HepG2 (cell line): Measurements from ENCODE around the gene DDAH2. TPM values are rescaled to one million over a fixed set of nuclear protein-coding genes. Genes with fewer than 3 reads are reported as not detected.

Source experiments
- ARNT2 ChIP-seq: sonication (generic); formaldehyde crosslinking; IDR thresholded peaks from 2 replicates; pipeline ENCODE4 v1.8.0; 2022; ENCODE audit warnings: mild to moderate bottlenecking, low read depth, missing genetic modification reagents, moderate library complexity
- ATM ChIP-seq: fragments of 450-650 bp; IDR thresholded peaks from 2 replicates; pipeline ENCODE4 v1.7.1; 2017; ENCODE audit warnings: mild to moderate bottlenecking, borderline replicate concordance
- CBFB ChIP-seq: sonication (generic); formaldehyde crosslinking; IDR thresholded peaks from 2 replicates; pipeline ENCODE4 v1.4.0; 2020; ENCODE audit warnings: missing genetic modification reagents
- CBX2 ChIP-seq, 2 experiments: fragments of 200-600 bp in 1 of 2; sonication (generic); formaldehyde crosslinking in 1 of 2; IDR thresholded peaks; 2 replicates each; pipeline versions ENCODE4 v1.7.0 to v1.8.1; 2018 to 2022; ENCODE audit warnings: low read depth in 2 of 2, low read length in 1 of 2, mild to moderate bottlenecking in 1 of 2, missing genetic modification reagents in 1 of 2
- CBX5 ChIP-seq: sonication (generic); formaldehyde crosslinking; IDR thresholded peaks from 2 replicates; pipeline ENCODE4 v1.4.0; 2020; ENCODE audit warnings: missing genetic modification reagents, borderline replicate concordance
- GFI1 ChIP-seq: sonication (generic); formaldehyde crosslinking; IDR thresholded peaks from 2 replicates; pipeline ENCODE4 v1.5.0; 2020; ENCODE audit warnings: missing genetic modification reagents, mild to moderate bottlenecking, borderline replicate concordance
- HDAC6 ChIP-seq: fragments of 200-600 bp; sonication (generic); IDR thresholded peaks from 2 replicates; pipeline ENCODE4 v1.7.0; 2017; ENCODE audit warnings: mild to moderate bottlenecking, antibody characterized with exemption, low read length, low read depth
- HOXD1 ChIP-seq: sonication (generic); formaldehyde crosslinking; IDR thresholded peaks from 2 replicates; pipeline ENCODE4 v1.5.0; 2020; ENCODE audit warnings: missing genetic modification reagents
- KMT2B ChIP-seq: IDR thresholded peaks from 2 replicates; pipeline ENCODE4 v1.6.1; 2016; ENCODE audit warnings: missing genetic modification reagents, missing compliant biosample characterization
- MYNN ChIP-seq: sonication (generic); formaldehyde crosslinking; IDR thresholded peaks from 2 replicates; pipeline ENCODE4 v1.4.0; 2020; ENCODE audit warnings: mild to moderate bottlenecking, low read depth, missing genetic modification reagents
- POGZ ChIP-seq: sonication (generic); formaldehyde crosslinking; IDR thresholded peaks from 2 replicates; pipeline ENCODE4 v1.4.0; 2020; ENCODE audit warnings: mild to moderate bottlenecking, missing genetic modification reagents
- RFX1 ChIP-seq: fragments of 450-650 bp; IDR thresholded peaks from 2 replicates; pipeline ENCODE4 v1.6.1; 2017
- RFX5 ChIP-seq: IDR thresholded peaks from 2 replicates; pipeline ENCODE4 v1.6.1; 2011; ENCODE audit warnings: low read depth, low read length, improper control_type of control experiment
- SPEN ChIP-seq: sonication (generic); formaldehyde crosslinking; IDR thresholded peaks from 2 replicates; pipeline ENCODE4 v1.5.1; 2020; ENCODE audit warnings: low read depth, mild to moderate bottlenecking, missing genetic modification reagents
- TARDBP ChIP-seq: sonication (generic); formaldehyde crosslinking; IDR thresholded peaks from 2 replicates; pipeline ENCODE4 v1.8.0; 2022; ENCODE audit warnings: mild to moderate bottlenecking, missing genetic modification reagents
- ZBED4 ChIP-seq: sonication (generic); formaldehyde crosslinking; IDR thresholded peaks from 2 replicates; pipeline ENCODE4 v1.4.0; 2020; ENCODE audit warnings: missing genetic modification reagents, borderline replicate concordance
- ZFYVE20 ChIP-seq: sonication (generic); formaldehyde crosslinking; IDR thresholded peaks from 2 replicates; pipeline ENCODE4 v1.8.0; 2023; ENCODE audit warnings: low read depth, mild to moderate bottlenecking, moderate library complexity, missing genetic modification reagents, borderline replicate concordance
- ZNF263 ChIP-seq: sonication (generic); formaldehyde crosslinking; IDR thresholded peaks from 2 replicates; pipeline ENCODE4 v1.4.0; 2020; ENCODE audit warnings: missing genetic modification reagents
- ZNF431 ChIP-seq: sonication (generic); formaldehyde crosslinking; IDR thresholded peaks from 2 replicates; pipeline ENCODE4 v1.9.0; 2022; ENCODE audit warnings: missing genetic modification reagents, low read depth, mild to moderate bottlenecking, borderline replicate concordance
- ZNF879 ChIP-seq: sonication (generic); formaldehyde crosslinking; IDR thresholded peaks from 2 replicates; pipeline ENCODE4 v1.8.1; 2023; ENCODE audit warnings: missing genetic modification reagents
- ZNF883 ChIP-seq: sonication (generic); formaldehyde crosslinking; IDR thresholded peaks from 2 replicates; pipeline ENCODE4 v1.5.1; 2020; ENCODE audit warnings: mild to moderate bottlenecking, missing genetic modification reagents; ENCODE audit errors: not compliant biosample characterization
- polyA plus RNA-seq, 8 experiments: library from polyadenylated mRNA; depleted of rRNA in 3 of 8; stranded (reverse) in 7 of 8; unstranded in 1 of 8; fragments of >200 nt; fragmentation: Illumina TruSeq in 4 of 8; extraction: Trizol in 4 of 8; gene quantifications; 2 replicates each; pipeline versions ENCODE4 v1.2.1 to v1.2.3, GENCODE V29; 2011 to 2016; ENCODE audit warnings: low read depth in 4 of 8, missing spikeins in 1 of 8, mixed read lengths in 1 of 8; ENCODE audit not compliant: insufficient read depth in 1 of 8
- total RNA-seq, 5 experiments: library from RNA; depleted of rRNA; stranded (reverse); fragments of >200 nt; fragmentation: Illumina TruSeq; extraction: Trizol; gene quantifications; 2 replicates each; pipeline ENCODE4 v1.2.3, GENCODE V29; 2016; ENCODE audit warnings: low read depth in 1 of 5
- TF ChIP-seq, protein P1 (sequence below): sonication (generic); formaldehyde crosslinking; IDR thresholded peaks from 2 replicates; pipeline ENCODE4 v1.5.1; 2020; ENCODE audit warnings: mild to moderate bottlenecking, missing genetic modification reagents, moderate library complexity

Gene DDAH2
- total and polyA plus RNA-seq, 2 of the 13 experiments (the other 11 are each of a cell fraction or from before 2014, with no cell fraction given) = 16.4 to 21.1 TPM

- TF ChIP-seq GFI1 (CRISPR knock-in tag) (no peak), RFX1 (peak; percentile 46; the same call in 1 of the 2 replicates), RFX5 (no peak), MYNN (CRISPR knock-in tag) (no peak), ARNT2 (CRISPR knock-in tag) (no peak), ZNF431 (no peak), CBX2 (IDR thresholded peaks at IDR 0.05; ENCODE audit: low read depth, low read length) (no peak), CBX2 (CRISPR knock-in tag; IDR thresholded peaks at IDR 0.05; ENCODE audit: low read depth) (no peak), HDAC6 (no peak), ZBED4 (CRISPR knock-in tag) (0 out of 2 replicates have a peak, but pooled peaks have one; percentile 31), ZNF263 (CRISPR knock-in tag) (0 out of 2 replicates have a peak, but pooled peaks have one; percentile 37), HOXD1 (CRISPR knock-in tag) (no peak), TARDBP (peak; percentile 52; the same call in 1 of the 2 replicates), ZFYVE20 (no peak), CBFB (CRISPR knock-in tag) (0 out of 2 replicates have a peak, but pooled peaks have one; percentile 38), ATM (no peak), CBX5 (CRISPR knock-in tag) (peak; percentile 26; the same call in 1 of the 2 replicates), KMT2B (no peak), POGZ (CRISPR knock-in tag) (no peak), ZNF879 (CRISPR knock-in tag) (no peak), ZNF883 (no peak), SPEN (CRISPR knock-in tag) (no peak)
- TF ChIP-seq, protein P1, sequence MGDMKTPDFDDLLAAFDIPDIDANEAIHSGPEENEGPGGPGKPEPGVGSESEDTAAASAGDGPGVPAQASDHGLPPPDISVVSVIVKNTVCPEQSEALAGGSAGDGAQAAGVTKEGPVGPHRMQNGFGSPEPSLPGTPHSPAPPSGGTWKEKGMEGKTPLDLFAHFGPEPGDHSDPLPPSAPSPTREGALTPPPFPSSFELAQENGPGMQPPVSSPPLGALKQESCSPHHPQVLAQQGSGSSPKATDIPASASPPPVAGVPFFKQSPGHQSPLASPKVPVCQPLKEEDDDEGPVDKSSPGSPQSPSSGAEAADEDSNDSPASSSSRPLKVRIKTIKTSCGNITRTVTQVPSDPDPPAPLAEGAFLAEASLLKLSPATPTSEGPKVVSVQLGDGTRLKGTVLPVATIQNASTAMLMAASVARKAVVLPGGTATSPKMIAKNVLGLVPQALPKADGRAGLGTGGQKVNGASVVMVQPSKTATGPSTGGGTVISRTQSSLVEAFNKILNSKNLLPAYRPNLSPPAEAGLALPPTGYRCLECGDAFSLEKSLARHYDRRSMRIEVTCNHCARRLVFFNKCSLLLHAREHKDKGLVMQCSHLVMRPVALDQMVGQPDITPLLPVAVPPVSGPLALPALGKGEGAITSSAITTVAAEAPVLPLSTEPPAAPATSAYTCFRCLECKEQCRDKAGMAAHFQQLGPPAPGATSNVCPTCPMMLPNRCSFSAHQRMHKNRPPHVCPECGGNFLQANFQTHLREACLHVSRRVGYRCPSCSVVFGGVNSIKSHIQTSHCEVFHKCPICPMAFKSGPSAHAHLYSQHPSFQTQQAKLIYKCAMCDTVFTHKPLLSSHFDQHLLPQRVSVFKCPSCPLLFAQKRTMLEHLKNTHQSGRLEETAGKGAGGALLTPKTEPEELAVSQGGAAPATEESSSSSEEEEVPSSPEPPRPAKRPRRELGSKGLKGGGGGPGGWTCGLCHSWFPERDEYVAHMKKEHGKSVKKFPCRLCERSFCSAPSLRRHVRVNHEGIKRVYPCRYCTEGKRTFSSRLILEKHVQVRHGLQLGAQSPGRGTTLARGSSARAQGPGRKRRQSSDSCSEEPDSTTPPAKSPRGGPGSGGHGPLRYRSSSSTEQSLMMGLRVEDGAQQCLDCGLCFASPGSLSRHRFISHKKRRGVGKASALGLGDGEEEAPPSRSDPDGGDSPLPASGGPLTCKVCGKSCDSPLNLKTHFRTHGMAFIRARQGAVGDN = peak; percentile 29; the same call in 1 of the 2 replicates
These were observed 48.6 kb downstream of the DDAH2 start, which contains the start of gene LY6G5C (continued) for GRCh38 chr6:31680226-31681134.
